ENCODE results near the gene FGF11.
"Not testable (repeated sequence)": the region's sequence is repeated elsewhere in the genome, so short reads cannot be mapped to it uniquely, and the experiment has no call there.

Gene FGF11

GRCh38 chr17:7481842-7482741 lies 42.8 kb downstream of the FGF11 start:
- FAIRE-seq: not testable (repeated sequence)

GRCh38 chr17:7482742-7483088 lies 43.4 kb downstream of the FGF11 start:
- not testable (repeated sequence) for FAIRE-seq

GRCh38 chr17:7483255-7484066 lies 44.1 kb downstream of the FGF11 start:
- peak; percentile 81 for FAIRE-seq

GRCh38 chr17:7484067-7484918 lies 45.0 kb downstream of the FGF11 start, which contains the start of gene POLR2A:
Gene POLR2A (plus strand): TSS chr17:7484366.
- FAIRE-seq: no peak

GRCh38 chr17:7484919-7485377 lies 45.6 kb downstream of the FGF11 start:
- no peak for FAIRE-seq

- no peak for FAIRE-seq
These were observed 46.9 kb downstream of the FGF11 start for GRCh38 chr17:7486181-7486580.

- no peak for FAIRE-seq
These were observed 50.8 kb downstream of the FGF11 start for GRCh38 chr17:7490144-7490543.

- no peak for FAIRE-seq
These were observed 52.3 kb downstream of the FGF11 start for GRCh38 chr17:7491583-7491982.

GRCh38 chr17:7493941-7494340 lies 54.6 kb downstream of the FGF11 start:
- no peak for FAIRE-seq
